Stomach smooth muscle (tissue), 2 donors: ENCODE data around the gene UBQLN2.
"Not testable (repeated sequence)": the region's sequence is repeated elsewhere in the genome, so short reads cannot be mapped to it uniquely, and the experiment has no call there.

Experiments
- H3K27ac ChIP-seq: one replicate; pipeline ENCODE4 v1.7.0; 2013; ENCODE audit warnings: mild to moderate bottlenecking, low read length, inconsistent platforms
- H3K27me3 ChIP-seq, 2 donors: one replicate each; pipeline ENCODE4 v1.7.0; 2013; ENCODE audit warnings: low read length in 2 of 2; ENCODE audit not compliant: insufficient read depth in 2 of 2, control insufficient read depth in 1 of 2
- H3K36me3 ChIP-seq, 2 donors: one replicate each; pipeline ENCODE4 v1.7.0; 2013; ENCODE audit warnings: low read length in 2 of 2; ENCODE audit not compliant: control insufficient read depth in 2 of 2, insufficient read depth in 2 of 2
- H3K4me1 ChIP-seq: one replicate; pipeline ENCODE4 v1.7.0; 2013; ENCODE audit warnings: low read length; ENCODE audit not compliant: control insufficient read depth, insufficient read depth
- H3K4me3 ChIP-seq, 2 donors: one replicate each; pipeline ENCODE4 v1.7.0; 2013; ENCODE audit warnings: low read length in 2 of 2
- H3K9ac ChIP-seq, 2 donors: one replicate each; pipeline ENCODE4 v1.7.0; 2013; ENCODE audit warnings: low read length in 2 of 2, mild to moderate bottlenecking in 1 of 2
- H3K9me3 ChIP-seq, 2 donors: one replicate each; pipeline ENCODE4 v1.7.0; 2013; ENCODE audit warnings: low read length in 2 of 2; ENCODE audit not compliant: control insufficient read depth in 2 of 2
- donor health status: healthy.
- donor health status: Pancreatic carcinoma.

UBQLN2 gene

DNA sequence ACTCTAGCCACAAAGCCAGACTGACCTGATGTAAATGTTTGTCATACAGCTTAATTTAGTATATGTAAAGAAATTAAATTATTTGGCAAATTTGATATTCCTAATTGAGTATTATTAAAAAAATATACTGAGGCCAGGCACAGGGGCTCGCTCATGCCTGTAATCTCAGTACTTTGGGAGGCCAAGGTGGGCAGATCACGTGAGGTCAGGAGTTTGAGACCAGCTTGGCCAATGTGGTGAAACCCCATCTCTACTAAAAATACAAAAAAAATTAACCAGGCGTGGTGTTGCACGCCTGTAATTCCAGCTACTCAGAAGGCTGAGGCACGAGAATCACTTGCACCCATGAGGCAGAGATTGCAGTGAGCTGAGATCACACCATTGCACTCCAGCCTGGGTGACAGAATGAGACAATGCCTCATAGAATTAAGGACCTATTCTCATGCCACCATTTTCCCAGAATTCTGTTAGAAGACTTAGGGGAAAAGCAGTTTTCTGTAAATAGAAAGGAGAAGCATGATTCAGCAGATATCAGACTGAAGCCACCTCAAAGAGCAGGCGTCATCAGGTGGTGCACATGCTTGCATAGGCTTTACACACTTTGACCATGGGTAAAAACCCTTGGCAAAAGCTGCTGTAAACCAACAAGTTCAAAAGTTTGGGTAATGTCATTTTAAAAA, 6.1 kb downstream of the UBQLN2 start:
- Histone ChIP-seq H3K9ac (no peak overlapping the region), H3K4me1 (peaks cover 10% of the 10 kb centered on the region), H3K36me3 (peaks cover 0 to 2% of the 10 kb centered on the region in 2 donors), H3K27ac (no peak overlapping the region), H3K27me3 (peaks cover 0 to 2% of the 10 kb centered on the region in 2 donors), H3K9me3 (no peaks in the 10 kb centered on the region), H3K4me3 (no peak overlapping the region)

DNA sequence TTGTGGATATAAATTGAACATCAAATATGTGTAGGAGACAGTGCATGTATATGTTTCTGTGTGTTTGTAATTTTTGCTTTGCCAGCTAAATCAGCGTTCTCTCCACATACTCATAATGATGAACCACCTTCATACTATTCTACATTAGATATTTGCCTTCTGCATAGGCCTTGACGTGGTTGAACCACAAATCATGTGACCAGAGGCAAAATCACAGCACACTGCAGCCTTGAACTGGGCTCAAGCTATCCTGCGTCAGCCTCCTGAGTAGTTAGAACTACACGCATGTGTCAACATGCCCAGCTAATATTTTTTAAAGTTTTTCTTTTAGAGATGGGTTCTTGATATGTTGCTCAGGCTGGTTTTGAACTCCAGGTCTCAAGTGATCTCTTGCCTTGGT, 9.5 kb downstream of the UBQLN2 start:
- Histone ChIP-seq H3K9me3 (no peaks in the 10 kb centered on the region), H3K36me3 (peaks cover 0 to 2% of the 10 kb centered on the region in 2 donors), H3K9ac (no peak overlapping the region), H3K27me3 (no peaks in the 10 kb centered on the region), H3K4me1 (peaks cover 5% of the 10 kb centered on the region), H3K4me3 (no peak overlapping the region), H3K27ac (no peak overlapping the region)

DNA sequence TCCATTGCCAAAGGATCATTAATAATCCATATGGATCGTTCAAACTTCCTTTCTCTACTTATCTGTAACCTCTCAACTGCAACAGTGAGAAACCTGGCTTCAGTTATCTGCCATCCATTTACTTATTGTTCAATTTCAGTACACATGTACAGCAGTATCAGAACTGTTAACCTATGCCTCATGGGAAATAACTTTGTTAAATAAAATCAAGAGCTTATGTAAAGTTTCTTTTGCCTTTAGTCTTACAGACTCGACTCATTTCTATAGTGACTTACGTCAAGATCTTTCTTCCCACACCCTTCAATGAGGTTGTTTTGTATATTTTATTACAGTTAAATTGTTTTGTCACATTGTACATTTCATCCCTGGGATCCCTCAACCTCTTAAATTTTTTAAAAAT, 11.4 kb downstream of the UBQLN2 start:
- no peak overlapping the region for H3K27ac ChIP-seq
- no peaks in the 10 kb centered on the region for H3K36me3 ChIP-seq
- H3K4me3 ChIP-seq, result no peak overlapping the region
- H3K9me3 ChIP-seq, result no peaks in the 10 kb centered on the region
- H3K4me1 ChIP-seq, result no peaks in the 10 kb centered on the region
- H3K9ac ChIP-seq, result no peak overlapping the region
- no peaks in the 10 kb centered on the region for H3K27me3 ChIP-seq

DNA sequence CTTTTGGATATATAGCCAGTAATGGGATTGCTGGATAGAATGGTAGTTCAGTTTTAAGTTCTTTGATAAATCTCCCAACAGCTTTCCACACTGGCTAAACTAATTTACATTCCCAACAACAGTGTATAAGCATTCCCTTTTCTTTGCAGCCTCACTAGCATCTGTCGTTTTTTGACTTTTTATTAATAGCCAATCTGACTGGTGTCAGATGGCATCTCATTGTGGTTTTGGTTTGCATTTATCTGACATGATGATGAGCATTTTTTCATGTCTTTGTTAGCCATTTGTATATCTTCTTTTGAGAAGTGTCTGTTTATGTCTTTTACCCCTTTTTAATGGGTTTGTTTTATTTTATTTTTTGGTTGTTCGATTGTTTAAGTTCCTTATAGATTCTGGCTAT, 13.3 kb downstream of the UBQLN2 start:
- H3K4me1 ChIP-seq, result no peaks in the 10 kb centered on the region
- H3K27me3 ChIP-seq, result no peaks in the 10 kb centered on the region
- no peaks in the 10 kb centered on the region for H3K9me3 ChIP-seq
- H3K9ac ChIP-seq, result no peak overlapping the region
- H3K27ac ChIP-seq, result no peak overlapping the region
- no peak overlapping the region for H3K4me3 ChIP-seq
- no peaks in the 10 kb centered on the region for H3K36me3 ChIP-seq

DNA sequence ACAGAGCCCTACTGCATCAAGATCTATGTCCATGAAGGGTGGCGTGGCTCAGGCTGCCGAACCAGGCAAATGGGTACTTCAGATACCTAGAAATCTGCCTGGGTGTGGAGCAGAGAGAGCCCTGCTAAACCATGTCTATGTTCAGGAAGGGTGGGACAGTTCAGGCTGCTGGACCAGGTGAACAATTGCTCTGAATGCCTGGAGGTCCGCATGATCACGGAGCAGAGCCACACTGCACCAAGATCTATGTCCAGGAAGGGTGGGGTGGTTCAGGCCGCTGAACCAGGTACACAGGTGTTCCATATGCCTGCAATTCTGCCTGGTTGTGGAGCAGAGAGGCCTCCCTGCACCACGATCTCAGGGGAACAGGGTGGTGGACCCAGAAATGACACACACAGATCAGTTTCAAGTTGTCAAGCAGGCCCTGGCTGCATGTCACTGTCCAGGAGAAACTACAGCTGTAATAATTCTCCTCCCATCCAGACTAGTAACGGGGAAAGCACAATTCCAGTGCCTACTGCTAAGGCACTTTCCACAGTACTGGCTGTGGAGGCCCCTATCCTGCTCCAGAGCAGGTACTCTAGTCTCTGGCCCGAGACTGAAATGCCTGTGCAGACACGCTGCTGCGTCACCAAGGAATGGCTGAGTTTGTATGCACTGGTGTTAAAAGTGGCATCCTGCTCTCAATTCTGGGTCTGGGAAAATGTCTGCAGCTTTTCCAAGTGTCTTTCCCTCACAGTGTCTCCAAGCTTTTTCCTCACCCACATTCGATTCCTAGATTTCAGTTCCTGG, 25.2 kb downstream of the UBQLN2 start:
- H3K9ac ChIP-seq, result no peak overlapping the region
- no peaks in the 10 kb centered on the region for H3K27me3 ChIP-seq
- H3K4me1 ChIP-seq, result no peaks in the 10 kb centered on the region
- no peaks in the 10 kb centered on the region for H3K9me3 ChIP-seq
- H3K27ac ChIP-seq, result no peak overlapping the region
- no peak overlapping the region for H3K4me3 ChIP-seq
- no peaks in the 10 kb centered on the region for H3K36me3 ChIP-seq

DNA sequence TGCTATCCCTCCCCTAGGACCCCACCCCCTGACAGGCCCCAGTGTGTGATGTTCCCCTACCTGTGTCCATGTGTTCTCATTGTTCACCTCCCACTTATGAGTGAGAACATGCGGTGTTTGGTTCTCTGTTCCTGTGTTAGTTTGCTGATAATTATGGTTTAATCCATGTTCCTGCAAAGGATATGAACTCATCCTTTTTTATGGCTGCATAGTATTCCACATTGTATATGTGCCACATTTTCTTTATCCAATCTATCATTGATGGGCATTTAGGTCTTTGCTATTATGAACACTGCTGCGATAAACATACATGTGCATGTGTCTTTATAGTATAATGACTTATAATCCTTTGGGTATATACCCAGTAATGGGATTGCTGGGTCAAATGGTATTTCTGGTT, 28.4 kb downstream of the UBQLN2 start:
- H3K4me1 ChIP-seq, H3K27me3 ChIP-seq: not testable (repeated sequence)

DNA sequence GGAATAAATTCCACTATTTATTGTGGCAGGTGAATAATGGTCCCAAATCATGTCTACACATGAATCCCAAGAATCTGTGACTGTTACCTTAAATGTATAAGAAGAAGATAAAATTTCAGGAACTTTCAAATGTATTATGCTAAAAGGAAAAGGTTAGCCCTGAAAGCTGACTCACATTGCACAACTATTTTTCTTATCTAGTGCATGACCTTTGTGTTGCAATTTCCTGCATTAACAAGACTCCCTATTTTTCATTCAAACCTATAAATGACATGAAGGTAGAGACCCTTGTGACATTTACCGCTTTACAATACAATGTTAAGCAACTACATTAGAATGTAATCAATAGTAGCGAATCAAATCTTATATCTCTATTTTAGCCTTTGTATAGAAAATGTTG, 36.7 kb downstream of the UBQLN2 start:
- Histone ChIP-seq H3K36me3 (no peaks in the 10 kb centered on the region), H3K9me3 (no peaks in the 10 kb centered on the region), H3K27ac (no peak overlapping the region), H3K4me1 (no peaks in the 10 kb centered on the region), H3K4me3 (no peak overlapping the region), H3K9ac (no peak overlapping the region), H3K27me3 (no peaks in the 10 kb centered on the region)

More for the DNA sequence above, 28.4 kb downstream of the UBQLN2 start:
- H3K9me3 ChIP-seq, H3K4me3 ChIP-seq, H3K9ac ChIP-seq, H3K36me3 ChIP-seq, H3K27ac ChIP-seq: not testable (repeated sequence)

DNA sequence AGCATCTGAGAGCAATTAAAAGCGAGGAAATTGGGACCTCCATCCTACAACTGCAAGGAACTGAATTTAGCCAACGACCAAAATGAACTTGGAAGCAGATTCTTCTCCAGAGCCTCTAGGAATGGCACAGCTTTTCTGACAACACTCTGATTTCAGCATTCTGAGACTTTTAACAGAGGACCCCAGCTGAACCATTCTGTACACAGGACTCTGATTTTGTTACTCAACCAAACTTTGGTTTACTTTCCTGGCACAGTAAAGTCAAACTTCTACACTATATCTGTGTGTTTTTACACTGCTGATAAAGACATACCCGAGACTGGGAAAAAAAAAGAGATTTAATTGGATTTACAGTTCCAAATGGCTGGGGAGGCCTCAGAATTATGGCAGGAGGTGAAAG, 37.6 kb downstream of the UBQLN2 start:
- Histone ChIP-seq H3K4me1 (no peaks in the 10 kb centered on the region), H3K36me3 (no peaks in the 10 kb centered on the region), H3K27me3 (peaks cover 0 to 1% of the 10 kb centered on the region in 2 donors), H3K4me3 (no peak overlapping the region), H3K9ac (no peak overlapping the region), H3K9me3 (no peaks in the 10 kb centered on the region), H3K27ac (no peak overlapping the region)

DNA sequence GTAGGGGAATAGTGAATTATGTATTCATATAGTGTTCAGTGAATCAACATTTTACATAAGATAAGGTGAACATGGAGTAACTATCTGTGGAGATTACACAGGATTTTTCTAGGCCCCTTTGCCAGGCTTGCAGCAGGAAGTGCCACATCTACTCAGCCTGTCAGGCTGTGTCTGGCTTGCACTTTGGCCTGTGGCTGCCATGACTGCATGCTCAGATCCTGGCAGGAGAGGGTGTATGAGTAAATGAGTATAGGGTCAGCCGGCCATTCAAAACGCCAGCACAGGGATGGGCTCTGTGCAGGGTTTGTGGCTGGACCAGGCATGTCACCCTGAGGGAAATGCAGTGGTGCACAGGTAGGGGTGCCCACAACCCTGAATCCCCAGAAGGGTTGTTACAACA, 51.9 kb downstream of the UBQLN2 start:
- peaks cover 0 to 6% of the 10 kb centered on the region in 2 donors for H3K27me3 ChIP-seq
- H3K36me3 ChIP-seq, result no peaks in the 10 kb centered on the region
- no peak overlapping the region for H3K4me3 ChIP-seq
- H3K27ac ChIP-seq, result no peak overlapping the region
- H3K4me1 ChIP-seq, result no peaks in the 10 kb centered on the region
- H3K9ac ChIP-seq, result no peak overlapping the region
- no peaks in the 10 kb centered on the region for H3K9me3 ChIP-seq
